Measurements from ENCODE around the gene PLEKHG4.

Gene PLEKHG4

DNA sequence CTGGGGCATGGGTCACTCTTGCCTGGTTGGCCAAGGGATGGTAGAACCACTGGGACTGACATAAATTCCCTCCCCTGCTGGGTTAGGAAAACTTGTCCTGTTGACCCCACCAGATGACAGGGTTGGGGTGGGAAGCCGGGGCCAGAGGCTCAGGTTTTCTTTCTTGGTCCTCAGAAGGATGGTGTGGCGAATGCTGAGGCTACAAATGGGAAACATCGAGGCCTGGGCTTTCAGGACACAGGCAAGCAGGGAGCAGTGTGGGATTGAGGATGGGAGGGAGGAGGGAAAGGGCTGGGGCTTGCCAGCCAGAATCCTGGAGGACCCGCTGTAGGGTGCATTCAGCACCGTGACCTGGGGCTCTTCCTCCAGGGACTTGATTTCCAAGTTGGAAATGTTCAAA lies 14.5 kb upstream of the PLEKHG4 start:
- DNase-seq (ENCODE audit: low read depth in 2 of 2) = no peak

DNA sequence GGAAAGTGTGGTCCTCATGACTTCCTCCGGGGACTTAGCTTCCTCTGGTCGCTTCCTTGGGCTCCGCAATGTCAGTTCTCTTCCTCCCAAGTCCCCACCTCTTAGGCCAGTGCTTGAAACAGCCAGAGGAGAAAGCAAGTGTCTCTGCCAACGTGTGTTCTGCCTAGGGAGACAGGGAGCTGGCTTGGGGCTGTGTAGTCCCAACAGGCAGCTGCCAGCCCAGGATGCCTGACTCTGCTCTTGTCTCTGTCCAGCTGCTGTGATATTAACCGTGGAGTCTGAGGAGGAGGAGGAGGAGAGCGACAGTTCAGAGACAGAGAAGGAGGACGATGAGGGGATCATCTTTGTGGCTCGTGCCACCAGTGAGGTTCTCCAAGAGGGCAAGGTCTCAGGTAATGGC lies 13.5 kb upstream of the PLEKHG4 start:
- no peak for DNase-seq (ENCODE audit: low read depth in 2 of 2)

DNA sequence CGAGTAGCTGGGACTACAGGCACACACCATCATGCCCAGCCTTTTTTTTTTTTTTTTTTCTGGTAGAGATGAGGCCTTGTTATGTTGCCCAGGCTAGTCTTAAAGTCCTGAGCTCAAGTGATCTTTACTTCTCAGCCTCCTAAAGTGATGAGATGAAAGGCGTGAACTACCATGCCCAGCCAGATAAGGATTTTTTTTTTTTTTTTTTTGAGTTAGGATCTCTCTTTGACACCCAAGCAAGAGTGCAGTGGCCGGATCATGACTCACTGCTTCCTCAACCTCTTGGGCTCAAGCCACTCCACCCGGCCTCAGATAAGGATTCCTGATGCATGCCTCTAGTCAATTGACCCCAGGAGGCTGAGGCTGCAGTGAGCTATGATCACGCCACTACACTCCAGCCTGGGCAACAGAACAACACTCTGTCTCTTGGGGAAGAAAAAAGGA lies 11.2 kb upstream of the PLEKHG4 start:
- DNase-seq (ENCODE audit: low read depth in 2 of 2) = no peak

DNA sequence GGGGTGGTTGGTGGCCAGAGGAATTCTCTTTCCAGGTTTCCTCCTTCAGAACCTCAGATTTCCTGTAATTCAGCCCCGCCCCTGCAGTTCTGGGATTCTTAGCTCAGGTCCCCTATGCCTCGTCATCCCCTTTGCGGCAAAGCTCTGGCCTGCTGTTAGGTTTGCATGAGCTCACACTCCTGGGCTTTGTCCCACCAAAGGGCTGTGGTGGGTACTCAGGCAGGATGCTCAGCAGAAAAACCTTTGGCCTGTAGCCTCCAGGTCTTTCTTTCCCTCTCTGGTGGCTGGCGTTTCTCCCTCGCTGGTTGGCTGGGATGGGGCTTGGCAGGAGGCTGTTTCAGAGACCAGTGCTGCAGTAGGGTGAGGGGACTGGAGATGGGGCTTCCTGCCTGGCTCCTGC lies 9.6 kb upstream of the PLEKHG4 start:
- DNase-seq (ENCODE audit: low read depth in 2 of 2) = no peak

DNA sequence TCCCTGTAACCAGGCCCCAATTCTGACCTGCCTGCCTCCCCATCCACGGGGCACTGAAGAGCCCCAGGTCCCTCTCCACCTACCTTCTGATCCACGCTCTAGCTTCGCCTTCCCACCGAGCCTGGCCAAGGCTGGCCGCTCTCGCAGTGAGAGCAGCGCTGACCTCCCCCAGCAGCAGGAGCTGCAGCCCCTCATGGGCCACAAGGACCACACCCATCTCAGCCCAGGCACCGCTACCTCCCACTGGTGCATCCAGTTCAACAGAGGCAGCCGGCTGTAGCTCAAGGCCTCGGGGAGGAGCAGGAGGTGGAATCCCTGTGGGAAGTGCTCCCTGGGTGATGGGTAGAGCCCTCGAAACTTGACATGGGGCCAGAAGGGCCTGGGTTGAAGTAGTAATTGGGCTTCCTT lies 8.4 kb upstream of the PLEKHG4 start:
- DNase-seq (ENCODE audit: low read depth in 2 of 2) = no peak

DNA sequence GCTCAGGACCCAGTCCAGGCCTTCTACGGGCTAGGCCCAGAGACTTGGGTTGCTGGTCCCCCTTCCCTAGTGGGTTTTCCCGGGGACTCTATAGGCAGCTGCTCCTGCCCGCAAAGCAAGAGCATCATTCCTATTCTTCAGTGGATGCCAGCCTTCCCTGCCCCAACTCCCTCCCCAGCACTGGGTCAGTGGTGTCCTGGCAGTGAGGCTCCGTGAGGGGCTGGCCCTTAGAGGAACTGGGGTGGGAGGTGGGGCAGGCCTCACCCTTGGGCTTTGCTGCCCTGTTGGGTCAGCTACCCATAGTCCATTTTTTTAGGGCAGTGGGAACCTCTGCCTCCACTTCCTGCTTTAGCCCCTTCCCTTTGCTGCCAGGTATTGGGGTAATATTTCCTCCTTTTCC lies 7.9 kb upstream of the PLEKHG4 start:
- DNase-seq (ENCODE audit: low read depth in 2 of 2) = no peak

DNA sequence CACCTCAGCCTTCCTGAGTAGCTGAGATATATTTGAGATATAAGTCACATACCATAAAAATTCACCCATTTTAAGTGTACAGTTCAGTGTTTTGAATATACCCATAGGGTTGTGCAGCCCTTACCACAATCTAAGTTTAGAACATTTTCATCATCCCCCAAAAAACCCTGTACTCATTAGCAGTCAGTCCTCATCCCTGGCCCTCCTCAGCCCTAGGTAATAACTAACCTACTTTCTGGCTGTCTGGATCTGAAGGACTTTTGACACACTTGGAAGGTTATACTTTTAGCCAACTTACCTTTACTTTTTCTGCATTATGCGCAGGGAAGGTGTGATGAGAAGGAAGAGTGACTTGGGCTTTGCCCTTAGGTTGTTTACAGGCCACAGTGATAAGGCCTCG lies 4.0 kb upstream of the PLEKHG4 start:
- DNase-seq (ENCODE audit: low read depth in 2 of 2) = no peak

DNA sequence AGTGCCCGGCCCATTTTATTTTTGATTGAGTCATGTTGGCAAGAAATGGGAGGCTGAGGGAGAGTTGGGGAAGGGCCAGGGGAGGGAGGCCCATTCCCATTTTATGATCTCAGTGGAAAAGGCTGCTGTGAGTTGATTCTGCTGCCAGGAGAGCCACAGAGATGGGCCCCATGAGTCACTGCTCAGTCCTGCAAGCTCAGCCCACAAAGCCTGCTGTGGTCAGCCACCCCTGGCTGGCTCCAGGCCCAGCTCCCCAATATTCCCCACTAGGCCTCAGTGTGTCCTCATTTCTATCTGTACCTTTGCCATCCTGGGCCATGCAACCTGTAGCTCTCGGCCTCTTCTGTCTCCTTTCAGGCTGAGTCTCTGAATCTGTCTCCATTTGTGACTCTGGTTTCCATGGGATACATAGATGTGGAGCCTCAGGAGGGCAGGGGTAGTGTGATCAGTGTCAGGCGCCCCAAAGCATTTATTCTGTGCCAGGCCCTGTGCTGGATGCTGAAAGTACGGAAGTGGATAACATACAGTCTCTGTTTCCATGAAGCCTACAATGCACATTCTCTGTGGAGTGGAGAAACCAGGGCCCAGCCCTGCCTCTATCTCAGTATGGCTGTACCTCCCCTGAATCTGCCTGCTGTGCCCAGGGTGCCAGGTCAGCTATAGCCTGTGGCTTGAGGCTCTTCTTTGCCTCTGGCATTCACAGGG lies 1.9 kb upstream of the PLEKHG4 start:
- DNase-seq (ENCODE audit: low read depth in 2 of 2) = peak in 1 of 2 donors; percentile 26

DNA sequence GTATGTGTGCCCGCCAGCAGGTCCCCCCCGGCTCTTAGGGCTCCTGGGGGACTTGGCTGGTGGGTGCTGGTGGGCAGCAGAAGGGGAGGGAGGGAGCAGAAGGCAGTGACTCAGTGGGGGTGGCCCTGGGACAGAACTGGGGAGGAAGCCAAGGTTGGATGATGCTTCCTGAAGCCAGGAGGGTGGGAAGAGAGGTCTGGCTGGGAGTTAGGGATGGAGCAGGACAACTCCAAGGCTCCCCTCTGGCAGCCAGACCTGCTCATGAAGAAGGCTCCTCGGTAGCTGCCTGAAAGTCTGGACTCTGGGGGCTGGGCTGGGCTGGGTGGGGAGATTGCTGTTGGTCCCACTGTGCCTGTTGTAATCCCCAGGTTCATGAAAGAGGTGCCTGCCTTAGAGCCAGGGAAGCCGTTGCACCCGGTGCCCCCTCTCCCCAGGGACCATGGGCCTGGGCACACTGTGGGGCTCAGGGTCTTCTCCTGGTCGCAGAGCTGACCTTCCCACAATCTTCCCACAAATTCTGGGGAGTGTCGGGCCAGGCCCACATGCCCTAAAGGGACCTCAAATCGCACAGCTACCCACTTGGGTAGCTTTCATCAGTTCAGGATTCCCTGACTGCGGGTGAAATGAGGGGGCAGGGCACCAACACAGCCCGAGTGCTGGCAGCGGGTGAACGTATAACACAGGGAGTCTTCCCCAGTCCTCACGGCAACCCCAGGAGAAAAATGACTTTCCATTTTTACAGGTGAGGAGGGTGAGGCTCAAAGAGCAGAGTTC lies 1.1 kb upstream of the PLEKHG4 start:
- no peak for DNase-seq (ENCODE audit: low read depth in 2 of 2)

DNA sequence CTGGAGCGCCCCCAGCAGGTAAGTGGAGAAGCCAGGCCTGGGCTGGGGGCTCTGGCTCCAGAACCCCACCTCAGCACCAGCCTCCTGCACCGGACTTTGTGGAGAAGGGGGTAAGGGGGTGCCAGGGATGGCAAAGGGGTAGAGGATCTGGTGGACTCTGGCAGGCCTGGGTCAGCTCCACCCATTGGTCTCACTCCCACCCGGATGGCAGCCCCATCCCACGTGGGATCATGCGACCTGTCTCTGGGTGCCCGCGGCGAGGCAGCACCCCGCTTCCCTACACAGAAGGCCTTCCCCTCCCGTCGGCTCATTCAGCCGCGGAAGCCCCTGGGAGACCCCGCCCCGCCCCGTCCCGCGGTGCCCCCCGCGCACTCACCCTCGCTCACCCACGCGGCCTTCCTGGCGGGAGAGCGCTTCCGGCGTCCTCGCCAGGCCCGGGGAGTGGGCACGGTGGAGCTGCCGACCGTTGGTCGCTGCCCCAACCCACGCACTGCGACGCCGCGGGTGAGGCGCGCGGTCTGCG lies 498 bp upstream of the PLEKHG4 start:
- peak in 1 of 2 donors; percentile 50 for DNase-seq (ENCODE audit: low read depth in 2 of 2)

DNA sequence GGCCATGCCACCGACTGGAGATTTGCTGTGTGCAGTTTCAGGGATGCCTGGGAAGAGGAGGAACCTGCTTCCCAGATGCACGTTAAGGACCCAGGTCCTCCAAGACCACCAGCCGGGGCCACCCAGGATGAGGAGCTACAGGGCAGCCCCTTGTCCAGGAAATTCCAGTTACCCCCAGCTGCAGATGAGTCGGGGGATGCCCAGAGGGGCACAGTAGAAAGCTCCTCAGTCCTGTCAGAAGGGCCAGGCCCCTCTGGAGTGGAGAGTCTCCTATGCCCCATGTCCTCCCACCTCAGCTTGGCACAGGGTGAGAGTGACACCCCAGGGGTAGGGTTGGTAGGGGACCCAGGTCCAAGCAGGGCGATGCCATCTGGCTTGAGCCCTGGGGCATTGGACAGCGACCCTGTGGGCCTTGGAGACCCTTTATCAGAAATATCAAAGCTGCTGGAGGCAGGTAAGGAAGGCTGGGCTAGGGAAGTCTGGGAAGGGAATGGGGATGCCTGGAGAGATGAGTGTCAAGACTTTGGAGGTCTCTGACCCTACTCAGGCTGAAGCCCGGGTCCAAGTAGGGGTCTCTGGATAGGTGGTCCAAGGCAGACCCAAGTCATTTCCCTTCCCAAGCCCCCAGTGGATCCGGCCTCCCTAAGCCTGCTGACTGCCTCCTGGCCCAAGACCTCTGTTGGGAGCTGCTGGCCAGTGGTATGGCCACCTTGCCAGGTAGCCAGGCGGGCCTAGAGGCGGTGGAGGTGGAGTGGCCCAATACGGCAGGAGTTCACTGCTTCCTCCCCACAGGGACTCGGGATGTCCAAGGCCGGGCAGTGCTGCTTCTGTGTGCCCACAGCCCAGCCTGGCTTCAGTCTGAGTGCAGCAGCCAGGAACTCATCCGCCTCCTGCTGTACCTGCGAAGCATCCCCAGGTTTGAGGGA lies 1.0 kb downstream of the PLEKHG4 start:
- no peak for DNase-seq (ENCODE audit: low read depth in 2 of 2)

DNA sequence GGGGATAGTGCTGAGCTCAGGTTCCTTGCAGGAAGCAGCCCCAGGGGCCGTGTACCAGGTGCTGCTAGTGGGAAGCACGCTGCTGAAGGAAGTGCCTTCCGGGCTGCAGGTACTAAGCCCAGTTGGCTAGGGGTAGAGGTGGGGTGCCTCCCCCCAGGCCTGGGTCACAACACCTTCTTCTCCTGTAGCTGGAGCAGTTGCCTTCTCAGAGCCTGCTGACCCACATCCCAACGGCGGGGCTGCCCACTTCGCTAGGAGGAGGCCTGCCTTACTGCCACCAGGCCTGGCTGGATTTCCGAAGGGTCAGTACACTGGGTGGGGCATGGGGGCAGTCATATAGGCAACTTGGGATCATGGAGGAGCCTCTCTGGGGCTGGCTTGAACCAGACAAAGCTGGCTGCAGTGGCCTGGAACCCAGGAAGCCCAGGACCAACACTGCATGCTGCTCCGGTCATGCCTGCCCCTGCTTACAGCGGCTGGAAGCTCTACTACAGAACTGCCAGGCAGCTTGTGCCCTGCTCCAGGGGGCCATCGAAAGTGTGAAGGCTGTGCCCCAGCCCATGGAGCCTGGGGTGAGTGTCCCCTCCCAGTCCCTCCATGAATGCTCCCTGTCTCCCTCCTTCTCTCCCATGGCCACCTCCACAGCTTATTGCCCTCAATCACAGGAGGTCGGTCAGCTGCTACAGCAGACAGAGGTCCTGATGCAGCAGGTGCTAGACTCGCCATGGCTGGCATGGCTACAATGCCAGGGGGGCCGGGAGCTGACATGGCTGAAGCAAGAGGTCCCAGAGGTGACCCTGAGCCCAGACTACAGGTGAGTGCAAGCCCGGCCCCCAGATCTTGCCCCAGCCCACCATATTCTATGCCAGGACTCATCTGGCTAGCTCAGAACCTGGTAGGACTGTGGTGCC lies 2.5 kb downstream of the PLEKHG4 start:
- DNase-seq (ENCODE audit: low read depth in 2 of 2) = no peak

DNA sequence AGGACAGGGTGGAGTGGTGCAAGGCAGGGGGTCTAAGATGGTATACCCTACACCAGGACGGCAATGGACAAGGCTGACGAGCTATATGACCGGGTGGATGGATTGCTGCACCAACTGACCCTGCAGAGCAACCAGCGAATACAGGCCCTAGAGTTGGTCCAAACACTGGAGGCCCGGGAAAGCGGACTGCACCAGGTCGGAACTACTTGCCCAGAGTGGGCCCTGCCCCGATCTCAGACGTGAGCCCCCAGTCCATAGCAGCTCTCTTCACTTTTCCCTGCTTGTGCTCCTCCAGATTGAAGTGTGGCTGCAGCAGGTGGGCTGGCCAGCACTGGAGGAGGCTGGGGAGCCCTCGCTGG lies 3.1 kb downstream of the PLEKHG4 start:
- DNase-seq (ENCODE audit: low read depth in 2 of 2) = no peak

DNA sequence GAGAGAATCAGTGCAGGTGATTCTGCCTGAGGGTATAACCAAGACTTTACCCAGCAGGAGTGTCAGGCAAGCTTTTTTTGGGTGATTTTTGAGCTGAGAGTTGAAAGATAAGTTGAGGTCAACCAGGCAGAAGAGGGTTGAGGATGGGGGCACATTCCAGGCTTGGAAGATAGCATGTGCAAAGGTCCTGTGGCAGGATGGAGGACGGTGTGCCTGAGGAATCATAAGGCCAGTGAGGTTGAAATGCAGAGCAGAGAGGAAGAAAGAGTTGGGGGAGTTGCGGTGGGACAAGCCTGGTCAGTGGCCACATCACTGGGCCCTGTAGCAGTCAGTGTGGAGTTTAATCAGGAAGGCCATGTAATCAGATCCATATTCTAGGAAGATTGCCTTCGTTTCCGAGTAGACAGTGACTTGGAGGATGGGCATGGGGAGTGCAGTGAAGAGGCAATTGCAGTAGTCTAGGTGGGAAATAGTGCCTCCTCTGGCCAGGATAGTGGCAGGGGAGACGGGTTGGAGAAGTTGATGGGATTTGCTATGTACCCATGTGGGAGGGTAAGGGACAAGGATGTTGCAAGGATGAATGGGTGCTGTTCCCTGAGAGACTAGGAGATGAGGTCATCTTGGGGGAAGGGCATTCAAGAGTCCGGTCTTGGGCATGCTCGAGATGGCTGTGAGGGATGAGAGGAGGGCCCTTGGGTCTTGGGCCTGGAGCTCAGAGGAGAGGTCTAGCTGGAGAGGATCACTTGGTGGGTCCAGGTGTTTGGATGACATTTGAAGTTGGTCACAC lies 3.9 kb downstream of the PLEKHG4 start:
- no peak for DNase-seq (ENCODE audit: low read depth in 2 of 2)

DNA sequence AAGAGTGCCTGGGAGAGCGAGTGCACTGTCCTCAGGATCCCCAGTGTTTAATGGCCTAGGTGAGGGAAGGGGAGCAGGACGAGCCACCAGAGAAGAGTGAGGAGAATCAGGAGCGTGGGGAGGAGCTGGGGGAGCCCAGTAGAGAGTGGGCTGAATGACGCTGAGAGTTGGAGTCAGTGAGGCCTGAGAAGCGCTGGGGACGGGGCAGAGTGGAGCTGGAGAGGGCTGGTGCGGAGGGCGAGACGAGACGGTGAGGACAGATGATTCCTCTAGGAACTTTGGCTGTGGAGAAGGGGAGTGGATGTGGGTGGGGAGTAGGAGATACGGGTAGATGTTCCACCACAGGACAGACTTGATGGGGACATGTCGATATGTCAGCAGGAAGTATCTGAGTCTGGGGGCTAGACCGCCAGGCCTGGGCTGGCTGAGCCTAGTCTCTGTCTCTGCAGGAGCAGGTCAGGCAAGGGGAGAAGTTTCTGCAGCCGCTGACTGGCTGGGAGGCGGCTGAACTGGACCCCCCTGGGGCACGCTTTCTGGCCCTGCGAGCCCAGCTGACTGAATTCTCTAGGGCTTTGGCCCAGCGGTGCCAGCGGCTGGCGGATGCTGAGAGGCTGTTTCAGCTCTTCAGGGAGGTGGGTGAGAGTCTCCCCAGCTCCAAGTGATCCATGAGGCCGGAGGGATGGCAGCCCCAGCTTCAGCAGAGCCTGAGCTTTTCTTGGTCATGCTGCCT lies 4.7 kb downstream of the PLEKHG4 start:
- no peak for DNase-seq (ENCODE audit: low read depth in 2 of 2)

DNA sequence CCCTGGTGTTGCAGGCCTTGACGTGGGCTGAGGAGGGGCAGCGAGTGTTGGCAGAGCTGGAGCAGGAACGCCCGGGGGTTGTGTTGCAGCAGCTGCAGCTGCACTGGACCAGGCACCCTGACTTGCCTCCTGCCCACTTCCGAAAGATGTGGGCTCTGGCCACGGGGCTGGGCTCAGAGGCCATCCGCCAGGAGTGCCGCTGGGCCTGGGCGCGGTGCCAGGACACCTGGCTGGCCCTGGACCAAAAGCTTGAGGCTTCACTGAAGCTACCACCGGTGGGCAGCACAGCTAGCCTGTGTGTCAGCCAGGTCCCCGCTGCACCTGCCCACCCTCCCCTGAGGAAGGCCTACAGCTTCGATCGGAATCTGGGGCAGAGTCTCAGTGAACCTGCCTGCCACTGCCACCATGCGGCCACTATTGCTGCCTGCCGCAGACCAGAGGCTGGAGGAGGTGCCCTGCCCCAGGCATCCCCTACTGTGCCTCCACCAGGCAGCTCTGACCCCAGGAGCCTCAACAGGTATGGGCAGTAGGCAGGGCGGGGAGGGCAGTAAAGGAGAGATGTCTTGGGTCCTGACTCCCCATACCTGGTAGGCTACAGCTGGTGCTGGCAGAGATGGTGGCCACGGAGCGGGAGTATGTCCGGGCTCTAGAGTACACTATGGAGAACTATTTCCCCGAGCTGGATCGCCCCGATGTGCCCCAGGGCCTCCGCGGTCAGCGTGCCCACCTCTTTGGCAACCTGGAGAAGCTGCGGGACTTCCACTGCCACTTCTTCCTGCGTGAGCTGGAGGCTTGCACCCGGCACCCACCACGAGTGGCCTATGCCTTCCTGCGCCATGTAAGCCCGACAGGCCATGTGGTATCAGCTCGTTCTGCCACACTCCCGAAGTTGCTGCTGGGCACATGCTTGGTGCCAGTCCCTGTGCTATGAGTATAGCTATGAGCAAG lies 5.6 kb downstream of the PLEKHG4 start:
- DNase-seq (ENCODE audit: low read depth in 2 of 2) = no peak

DNA sequence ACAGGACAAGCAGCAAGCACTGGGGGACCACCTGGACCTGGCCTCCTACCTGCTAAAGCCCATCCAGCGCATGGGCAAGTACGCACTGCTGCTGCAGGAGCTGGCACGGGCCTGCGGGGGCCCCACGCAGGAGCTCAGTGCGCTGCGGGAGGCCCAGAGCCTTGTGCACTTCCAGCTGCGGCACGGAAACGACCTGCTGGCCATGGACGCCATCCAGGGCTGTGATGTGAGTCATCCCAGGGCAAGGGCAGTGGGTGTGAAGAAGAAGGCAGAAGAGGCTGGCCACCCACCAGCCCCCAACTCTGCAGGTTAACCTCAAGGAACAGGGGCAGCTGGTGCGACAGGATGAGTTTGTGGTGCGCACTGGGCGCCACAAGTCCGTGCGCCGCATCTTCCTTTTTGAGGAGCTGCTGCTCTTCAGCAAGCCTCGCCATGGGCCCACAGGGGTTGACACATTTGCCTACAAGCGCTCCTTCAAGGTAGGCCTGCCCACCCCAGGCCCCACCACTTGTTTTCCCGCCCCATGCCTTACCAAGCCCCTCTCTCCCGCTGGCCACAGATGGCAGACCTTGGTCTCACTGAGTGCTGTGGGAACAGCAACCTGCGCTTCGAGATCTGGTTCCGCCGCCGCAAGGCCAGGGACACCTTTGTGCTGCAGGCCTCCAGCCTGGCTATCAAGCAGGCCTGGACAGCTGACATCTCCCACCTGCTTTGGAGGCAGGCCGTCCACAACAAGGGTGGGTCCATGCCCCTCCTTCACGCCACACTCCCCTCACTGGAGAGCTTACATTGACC lies 7.3 kb downstream of the PLEKHG4 start:
- no peak for DNase-seq (ENCODE audit: low read depth in 2 of 2)

DNA sequence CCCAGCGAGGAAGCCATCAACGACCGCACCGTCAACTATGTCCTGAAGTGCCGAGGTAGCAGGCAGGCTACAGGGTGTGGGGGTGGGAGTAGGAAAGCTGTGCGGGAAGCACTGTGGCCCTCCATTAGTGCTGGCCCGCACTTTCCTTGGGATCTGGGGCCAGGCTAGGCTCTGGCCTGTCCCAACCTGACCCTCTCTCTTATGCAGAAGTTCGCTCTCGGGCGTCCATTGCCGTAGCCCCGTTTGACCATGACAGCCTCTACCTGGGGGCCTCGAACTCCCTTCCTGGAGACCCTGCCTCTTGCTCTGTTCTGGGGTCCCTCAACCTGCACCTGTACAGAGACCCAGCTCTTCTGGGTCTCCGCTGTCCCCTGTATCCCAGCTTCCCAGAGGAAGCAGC lies 8.6 kb downstream of the PLEKHG4 start:
- DNase-seq (ENCODE audit: low read depth in 2 of 2) = no peak

All from stimulated activated CD4-positive, alpha-beta T cell treated with anti-CD3 and anti-CD28 coated beads, Interleukin-4, amount 100 ng/mL, for 48 hours (primary cell).